HCT116 (cell line): Measurements from ENCODE around the gene LCMT1. TPM values are rescaled to one million over a fixed set of nuclear protein-coding genes. Genes with fewer than 3 reads are reported as not detected.

Source experiments
- ATAC-seq: fragments of 200-7000 bp; cut with Tn5 transposase; 2 replicates; pipeline ENCODE4 v1.9.1; 2020; ENCODE audit warnings: mild to moderate bottlenecking, moderate library complexity
- BruUV-seq: library from RNA; stranded (reverse); fragments of 400-500 nt; replicated peaks from 2 replicates; lab custom pipeline; 2021; lab: Mats Ljungman, UMichigan
- CTCF ChIA-PET: fragments of 300-600 bp; sonication (Branson Sonifier 250); formaldehyde crosslinking; loops from one replicate; lab custom pipeline; 2021; ENCODE audit warnings: antibody characterized with exemption; lab: Charles Lee
- POLR2A ChIA-PET: fragments of 300-600, 350-600 bp; sonication (Branson Sonifier 250); formaldehyde crosslinking; loops from one replicate; lab custom pipeline; 2021; ENCODE audit warnings: antibody characterized with exemption; lab: Charles Lee
- RAD21 ChIA-PET, 2 experiments: fragments of 300-600 bp; sonication (Branson Sonifier 250); formaldehyde crosslinking; loops; one replicate each; lab custom pipeline; 2023; ENCODE audit warnings: low total read pairs in 2 of 2; ENCODE audit not compliant: uncharacterized antibody in 2 of 2, unreplicated experiment in 2 of 2, low non-redundant PET in 1 of 2; lab: Charles Lee
- DNase-seq: peaks from one replicate; pipeline ENCODE4 v3.0.0-alpha.2; 2010; ENCODE audit warnings: low read depth, low spot score
- H2AFZ ChIP-seq: fragments of 200-600 bp; shearing (Covaris generic), sonication (generic); 2 replicates; pipeline ENCODE4 v1.6.1; 2017; ENCODE audit warnings: low read depth, mixed run types, mixed read lengths, antibody characterized with exemption, low read length; ENCODE audit not compliant: poor library complexity, severe bottlenecking
- H3K27ac ChIP-seq: 2 replicates; pipeline ENCODE4 v1.5.1; 2012; ENCODE audit warnings: low read depth, low read length
- H3K27me3 ChIP-seq: fragments of 200-600 bp; sonication (generic); 2 replicates; pipeline ENCODE4 v1.6.1; 2016; ENCODE audit warnings: mixed run types, low read length, mixed read lengths; ENCODE audit not compliant: insufficient read depth
- H3K36me3 ChIP-seq, 2 experiments: fragments of 200-500 bp in 1 of 2; fragments of 200-600 bp in 1 of 2; sonication (Bioruptor generic) in 1 of 2; sonication (generic) in 1 of 2; 2 replicates each; pipeline versions ENCODE4 v1.5.1 to v1.6.1; 2014 to 2016; ENCODE audit warnings: low read length in 2 of 2, inconsistent platforms in 1 of 2, mixed read lengths in 1 of 2, mixed run types in 1 of 2; ENCODE audit not compliant: insufficient read depth in 2 of 2, control insufficient read depth in 1 of 2
- H3K4me1 ChIP-seq, 2 experiments: fragments of 200-600 bp in 1 of 2; sonication (generic) in 1 of 2; 2 replicates each; pipeline versions ENCODE4 v1.5.1 to v1.6.1; 2012 to 2017; ENCODE audit warnings: low read length in 2 of 2, inconsistent platforms in 1 of 2, mild to moderate bottlenecking in 1 of 2, mixed read lengths in 1 of 2, mixed run types in 1 of 2, moderate library complexity in 1 of 2; ENCODE audit not compliant: insufficient read depth in 2 of 2, control insufficient read depth in 1 of 2
- H3K4me2 ChIP-seq: fragments of 200-600 bp; sonication (generic); 2 replicates; pipeline ENCODE4 v1.6.1; 2017; ENCODE audit warnings: mixed run types, low read length, mixed read lengths
- H3K4me3 ChIP-seq, 2 experiments: fragments of 200-600 bp in 1 of 2; sonication (generic) in 1 of 2; replicated peaks in 1 of 2; 2 replicates each; pipeline ENCODE4 v1.5.1; 2011 to 2016; ENCODE audit warnings: low read length in 2 of 2, control low read depth in 1 of 2, low read depth in 1 of 2, mild to moderate bottlenecking in 1 of 2, mixed read lengths in 1 of 2, mixed run types in 1 of 2
- H3K79me2 ChIP-seq: fragments of 200-600 bp; sonication (generic); 2 replicates; pipeline ENCODE4 v1.6.1; 2017; ENCODE audit warnings: mild to moderate bottlenecking, mixed run types, low read length, moderate library complexity, mixed read lengths; ENCODE audit not compliant: insufficient read depth
- H3K9ac ChIP-seq: fragments of 200-600 bp; sonication (generic); 2 replicates; pipeline ENCODE4 v1.6.1; 2016; ENCODE audit warnings: low read length, mixed read lengths
- H3K9me2 ChIP-seq: fragments of 200-600 bp; sonication (generic), shearing (Covaris generic); 2 replicates; pipeline ENCODE4 v1.6.1; 2017; ENCODE audit warnings: mixed run types, mild to moderate bottlenecking, moderate library complexity; ENCODE audit not compliant: insufficient read depth
- H3K9me3 ChIP-seq, 2 experiments: fragments of 200-500 bp in 1 of 2; fragments of 200-600 bp in 1 of 2; sonication (Bioruptor generic) in 1 of 2; sonication (generic) in 1 of 2; 2 replicates each; pipeline ENCODE4 v1.6.1; 2014 to 2017; ENCODE audit warnings: low read length in 2 of 2, mixed read lengths in 2 of 2, inconsistent platforms in 1 of 2, low read depth in 1 of 2, mild to moderate bottlenecking in 1 of 2, mixed run types in 1 of 2, moderate library complexity in 1 of 2; ENCODE audit not compliant: control insufficient read depth in 1 of 2, insufficient read depth in 1 of 2
- H4K20me1 ChIP-seq: fragments of 200-600 bp; sonication (generic), shearing (Covaris generic); 2 replicates; pipeline ENCODE4 v1.6.1; 2017; ENCODE audit warnings: mixed run types, mild to moderate bottlenecking, moderate library complexity; ENCODE audit not compliant: insufficient read depth
- EGR1 ChIP-seq: IDR thresholded peaks from 2 replicates; pipeline ENCODE4 v1.6.1; 2012; ENCODE audit warnings: low read depth
- ELF1 ChIP-seq: IDR thresholded peaks from 2 replicates; pipeline ENCODE4 v1.6.1; 2012; ENCODE audit warnings: low read depth, borderline replicate concordance
- POLR2AphosphoS5 ChIP-seq: IDR thresholded peaks from 2 replicates; pipeline ENCODE4 v1.6.1; 2011; ENCODE audit warnings: mild to moderate bottlenecking, low read depth, low read length, moderate library complexity
- RAD21 ChIP-seq: IDR thresholded peaks from 2 replicates; pipeline ENCODE4 v1.6.1; 2012; ENCODE audit warnings: low read depth, mild to moderate bottlenecking
- SIN3A ChIP-seq: IDR thresholded peaks from 2 replicates; pipeline ENCODE4 v1.6.1; 2012; ENCODE audit warnings: low read depth
- SRF ChIP-seq: IDR thresholded peaks from 2 replicates; pipeline ENCODE4 v1.6.1; 2012; ENCODE audit warnings: low read depth
- ZBTB33 ChIP-seq: IDR thresholded peaks from 2 replicates; pipeline ENCODE4 v1.6.1; 2011; ENCODE audit warnings: mild to moderate bottlenecking, low read length, moderate library complexity; ENCODE audit not compliant: insufficient replicate concordance; ENCODE audit errors: extremely low read depth
- ZFX ChIP-seq: fragments of 450-650 bp; IDR thresholded peaks from 2 replicates; pipeline ENCODE4 v1.6.1; 2017
- intact Hi-C: fragments of 100-400 bp; cut with micrococcal nuclease; formaldehyde crosslinking; loops from 2 replicates; pipeline ENCODE4 v1.10.0; 2022
- total RNA-seq: library from RNA; stranded (reverse); gene quantifications from one replicate; pipeline ENCODE4 v1.2.1, GENCODE V29; 2021; ENCODE audit not compliant: unreplicated experiment
- TF ChIP-seq, protein P1 (sequence below), 3 experiments: fragments of 200-600 bp in 1 of 3; sonication (generic) in 1 of 3; IDR thresholded peaks in 2 of 3; conservative IDR thresholded peaks in 1 of 3; 2 replicates each; pipeline ENCODE4 v1.5.1; 2012 to 2017; ENCODE audit warnings: low read depth in 2 of 3, low read length in 2 of 3, antibody characterized with exemption in 1 of 3, borderline replicate concordance in 1 of 3, control low read depth in 1 of 3, mild to moderate bottlenecking in 1 of 3, mixed read lengths in 1 of 3, mixed run types in 1 of 3, moderate library complexity in 1 of 3; ENCODE audit not compliant: insufficient read depth in 1 of 3

Gene LCMT1
- total RNA-seq, 1 experiment from 2014 or later = 52.4 TPM

GRCh38 chr16:25065899-25066298, 45.6 kb upstream of the LCMT1 start:
- ChIA-PET CTCF (interaction anchor here (1.2 kb wide), 1 partner anchor 160 kb away, joined by 3 read pairs; no protein-coding TSS in a partner anchor), RAD21 (no interaction called here), POLR2A (no interaction called here)
- peaks cover 0 to 21% of the 10 kb centered on the region in 2 experiments; a peak in 2 of 4 replicates for H3K4me1 ChIP-seq
- H3K4me3 ChIP-seq = no peak overlapping the region
- H3K9me3 ChIP-seq = no peaks in the 10 kb centered on the region
- no peak overlapping the region for H2AFZ ChIP-seq
- no peaks in the 10 kb centered on the region for H3K79me2 ChIP-seq
- H3K9ac ChIP-seq = no peak overlapping the region
- H4K20me1 ChIP-seq = no peaks in the 10 kb centered on the region
- intact Hi-C loops = no loop called here
- DNase-seq (no peak), ATAC-seq (peak; percentile 70)
- no peaks in the 10 kb centered on the region for H3K27me3 ChIP-seq
- H3K36me3 ChIP-seq = no peaks in the 10 kb centered on the region
- BruUV-seq = no TSS peak
- TF ChIP-seq ZFX (no peak), SIN3A (no peak), RAD21 (peak; percentile 11; the same call in 1 of the 2 replicates), EGR1 (no peak)
- TF ChIP-seq, protein P1, sequence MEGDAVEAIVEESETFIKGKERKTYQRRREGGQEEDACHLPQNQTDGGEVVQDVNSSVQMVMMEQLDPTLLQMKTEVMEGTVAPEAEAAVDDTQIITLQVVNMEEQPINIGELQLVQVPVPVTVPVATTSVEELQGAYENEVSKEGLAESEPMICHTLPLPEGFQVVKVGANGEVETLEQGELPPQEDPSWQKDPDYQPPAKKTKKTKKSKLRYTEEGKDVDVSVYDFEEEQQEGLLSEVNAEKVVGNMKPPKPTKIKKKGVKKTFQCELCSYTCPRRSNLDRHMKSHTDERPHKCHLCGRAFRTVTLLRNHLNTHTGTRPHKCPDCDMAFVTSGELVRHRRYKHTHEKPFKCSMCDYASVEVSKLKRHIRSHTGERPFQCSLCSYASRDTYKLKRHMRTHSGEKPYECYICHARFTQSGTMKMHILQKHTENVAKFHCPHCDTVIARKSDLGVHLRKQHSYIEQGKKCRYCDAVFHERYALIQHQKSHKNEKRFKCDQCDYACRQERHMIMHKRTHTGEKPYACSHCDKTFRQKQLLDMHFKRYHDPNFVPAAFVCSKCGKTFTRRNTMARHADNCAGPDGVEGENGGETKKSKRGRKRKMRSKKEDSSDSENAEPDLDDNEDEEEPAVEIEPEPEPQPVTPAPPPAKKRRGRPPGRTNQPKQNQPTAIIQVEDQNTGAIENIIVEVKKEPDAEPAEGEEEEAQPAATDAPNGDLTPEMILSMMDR (IDR thresholded peaks at IDR 0.05 in 2 of 3, conservative IDR thresholded peaks at IDR 0.05 in 1 of 3; ENCODE audit: borderline replicate concordance in 1 of 3, insufficient read depth in 1 of 3, low read depth in 2 of 3, low read length in 2 of 3) = peak in 2 of 3 experiments; percentile 21 to 27; a peak in 2 of 6 replicates
- no peak overlapping the region for H3K4me2 ChIP-seq
- no peaks in the 10 kb centered on the region for H3K9me2 ChIP-seq
- no peak overlapping the region for H3K27ac ChIP-seq

- no peaks in the 10 kb centered on the region for H3K27me3 ChIP-seq
- no peaks in the 10 kb centered on the region for H4K20me1 ChIP-seq
- DNase-seq (no peak), ATAC-seq (no peak)
- no peak overlapping the region for H3K4me3 ChIP-seq
- H3K4me2 ChIP-seq = no peak overlapping the region
- no TSS peak for BruUV-seq
- CTCF ChIA-PET = no interaction called here
- POLR2A ChIA-PET = no interaction called here
- no peak overlapping the region for H3K27ac ChIP-seq
- no peaks in the 10 kb centered on the region for H3K9me2 ChIP-seq
- H3K9me3 ChIP-seq = no peaks in the 10 kb centered on the region
- RAD21 ChIA-PET = no interaction called here
- H3K9ac ChIP-seq = no peak overlapping the region
- no peak overlapping the region for H2AFZ ChIP-seq
- intact Hi-C loops = no loop called here
- H3K4me1 ChIP-seq = peaks cover 0 to 21% of the 10 kb centered on the region in 2 experiments; a peak in 2 of 4 replicates
- no peaks in the 10 kb centered on the region for H3K36me3 ChIP-seq
- H3K79me2 ChIP-seq = no peaks in the 10 kb centered on the region
- no peak for TF ChIP-seq RAD21
- no peak for TF ChIP-seq SRF
- no peak for TF ChIP-seq ELF1
- no peak for TF ChIP-seq ZFX
- TF ChIP-seq, protein P1 (IDR thresholded peaks at IDR 0.05 in 2 of 3, conservative IDR thresholded peaks at IDR 0.05 in 1 of 3; ENCODE audit: borderline replicate concordance in 1 of 3, insufficient read depth in 1 of 3, low read depth in 2 of 3, low read length in 2 of 3) = no peak
- no peak for TF ChIP-seq POLR2AphosphoS5
- TF ChIP-seq ZBTB33 = no peak
These were observed 45.2 kb upstream of the LCMT1 start for GRCh38 chr16:25066426-25066746.
